Measurements from ENCODE around the gene PLA2G6. TPM values are rescaled to one million over a fixed set of nuclear protein-coding genes. Genes with fewer than 3 reads are reported as not detected.

PLA2G6 gene
- total RNA-seq, 1 experiment from 2014 or later, result 29.9 TPM

- POLR2A ChIA-PET, result no interaction called here
- CTCF ChIA-PET, result interaction anchor here (1.0 to 4.3 kb wide), 4 partner anchors 19 to 32 kb away, joined by 4 to 44 read pairs (median 10); no protein-coding TSS in a partner anchor
- no peak for ATAC-seq
Measured at GRCh38 chr22:38071421-38072321, 110.0 kb downstream of the PLA2G6 start.

More at GRCh38 chr22:38071421-38072321, 110.0 kb downstream of the PLA2G6 start:
- Mint-ChIP-seq H3K4me3 (no peak overlapping the region), H3K36me3 (peaks cover 10% of the 10 kb centered on the region), H3K4me1 (peaks cover 2% of the 10 kb centered on the region; the same call in 1 of the 2 replicates), H3K27ac (no peak overlapping the region), H3K27me3 (ENCODE audit: low read depth) (no peaks in the 10 kb centered on the region), H3K9me3 (no peaks in the 10 kb centered on the region)
- no peak for DNase-seq (ENCODE audit: low spot score)
- TF ChIP-seq E2F4 (CRISPR knock-in tag; IDR thresholded peaks at IDR 0.05; ENCODE audit: borderline replicate concordance, low read depth), result no peak
- TF ChIP-seq MXD4 (CRISPR knock-in tag; IDR thresholded peaks at IDR 0.05; ENCODE audit: borderline replicate concordance), result no peak
- TF ChIP-seq SP1 (CRISPR knock-in tag; conservative IDR thresholded peaks at IDR 0.05), result no peak
- no peak for TF ChIP-seq GRHL2 (CRISPR knock-in tag; IDR thresholded peaks at IDR 0.05; ENCODE audit: insufficient replicate concordance, severe bottlenecking)
- TF ChIP-seq NFATC4 (CRISPR knock-in tag; IDR thresholded peaks at IDR 0.05), result no peak
- TF ChIP-seq SMAD4 (CRISPR knock-in tag; IDR thresholded peaks at IDR 0.05), result no peak
- no peak for TF ChIP-seq OVOL2 (CRISPR knock-in tag; IDR thresholded peaks at IDR 0.05; ENCODE audit: borderline replicate concordance)
- TF ChIP-seq SOX15 (CRISPR knock-in tag; IDR thresholded peaks at IDR 0.05), result no peak
- TF ChIP-seq ZNF263 (CRISPR knock-in tag; IDR thresholded peaks at IDR 0.05; ENCODE audit: low read depth), result no peak
- no peak for TF ChIP-seq IRF2 (CRISPR knock-in tag; IDR thresholded peaks at IDR 0.05; ENCODE audit: borderline replicate concordance, low read depth)
- no peak for TF ChIP-seq TEAD1 (CRISPR knock-in tag; IDR thresholded peaks at IDR 0.05)
- TF ChIP-seq KAT7 (CRISPR knock-in tag; IDR thresholded peaks at IDR 0.05; ENCODE audit: borderline replicate concordance), result no peak
- no peak for TF ChIP-seq ATF2 (CRISPR knock-in tag; IDR thresholded peaks at IDR 0.05; ENCODE audit: borderline replicate concordance, low read depth)
- no peak for TF ChIP-seq ZNF425 (CRISPR knock-in tag; conservative IDR thresholded peaks at IDR 0.05)
- TF ChIP-seq NR3C1 (CRISPR knock-in tag; conservative IDR thresholded peaks at IDR 0.05; ENCODE audit: low read depth), result no peak
- no peak for TF ChIP-seq IRF1 (CRISPR knock-in tag; IDR thresholded peaks at IDR 0.05)
- TF ChIP-seq HMGA2 (CRISPR knock-in tag; IDR thresholded peaks at IDR 0.05), result no peak
- no peak for TF ChIP-seq FOXK1 (CRISPR knock-in tag; IDR thresholded peaks at IDR 0.05)
- TF ChIP-seq ARID4B (CRISPR knock-in tag; IDR thresholded peaks at IDR 0.05; ENCODE audit: borderline replicate concordance), result no peak
- no peak for TF ChIP-seq ETV6 (CRISPR knock-in tag; IDR thresholded peaks at IDR 0.05)
